ENCODE results near the gene PRICKLE1. TPM values are rescaled to one million over a fixed set of nuclear protein-coding genes. Genes with fewer than 3 reads are reported as not detected.

Gene PRICKLE1
- total RNA-seq, 1 donor from 2014 or later, result 20.9 TPM

- intact Hi-C loops (cut with micrococcal nuclease), result no loop called here
- peaks cover 14% of the 10 kb centered on the region for H3K9me3 ChIP-seq (replicated peaks)
- H3K27ac ChIP-seq (replicated peaks), result no peak overlapping the region
- H3K36me3 ChIP-seq, result peaks cover 51% of the 10 kb centered on the region
- TF ChIP-seq CTCF (IDR thresholded peaks at IDR 0.05; ENCODE audit: borderline replicate concordance), result no peak
- H3K4me3 ChIP-seq, result no peak overlapping the region
- DNase-seq, result no peak
- H3K27me3 ChIP-seq (ENCODE audit: low read depth), result no peaks in the 10 kb centered on the region
- peaks cover 11% of the 10 kb centered on the region for H3K4me1 ChIP-seq
These were observed 145.2 kb downstream of the PRICKLE1 start for GRCh38 chr12:42444192-42444943.

- no peak for TF ChIP-seq CTCF (IDR thresholded peaks at IDR 0.05; ENCODE audit: borderline replicate concordance)
- Histone ChIP-seq H3K4me3 (no peak overlapping the region), H3K27me3 (ENCODE audit: low read depth) (no peaks in the 10 kb centered on the region), H3K9me3 (replicated peaks) (peaks cover 14% of the 10 kb centered on the region), H3K27ac (replicated peaks) (no peak overlapping the region), H3K36me3 (peaks cover 51% of the 10 kb centered on the region), H3K4me1 (peaks cover 11% of the 10 kb centered on the region)
- no peak for DNase-seq
- intact Hi-C loops (cut with micrococcal nuclease), result no loop called here
These were observed 146.7 kb downstream of the PRICKLE1 start for GRCh38 chr12:42442888-42443287.

GRCh38 chr12:42442311-42442759, 147.2 kb downstream of the PRICKLE1 start:
- Histone ChIP-seq H3K9me3 (replicated peaks) (peaks cover 14% of the 10 kb centered on the region), H3K27ac (replicated peaks) (no peak overlapping the region), H3K4me3 (no peak overlapping the region), H3K27me3 (ENCODE audit: low read depth) (no peaks in the 10 kb centered on the region), H3K36me3 (peaks cover 50% of the 10 kb centered on the region), H3K4me1 (peaks cover 8% of the 10 kb centered on the region)
- intact Hi-C loops (cut with micrococcal nuclease), result no loop called here
- no peak for TF ChIP-seq CTCF (IDR thresholded peaks at IDR 0.05; ENCODE audit: borderline replicate concordance)
- no peak for DNase-seq

GRCh38 chr12:42440608-42441007, 148.9 kb downstream of the PRICKLE1 start:
- Histone ChIP-seq H3K27me3 (ENCODE audit: low read depth) (no peaks in the 10 kb centered on the region), H3K4me3 (no peak overlapping the region), H3K27ac (replicated peaks) (no peak overlapping the region), H3K9me3 (replicated peaks) (peaks cover 14% of the 10 kb centered on the region), H3K4me1 (no peaks in the 10 kb centered on the region), H3K36me3 (peaks cover 37% of the 10 kb centered on the region)
- intact Hi-C loops (cut with micrococcal nuclease), result no loop called here
- no peak for DNase-seq
- TF ChIP-seq CTCF (IDR thresholded peaks at IDR 0.05; ENCODE audit: borderline replicate concordance), result no peak

GRCh38 chr12:42432517-42433140, 156.9 kb downstream of the PRICKLE1 start:
- Histone ChIP-seq H3K4me1 (no peaks in the 10 kb centered on the region), H3K36me3 (peaks cover 9% of the 10 kb centered on the region), H3K27me3 (ENCODE audit: low read depth) (no peaks in the 10 kb centered on the region), H3K9me3 (replicated peaks) (no peaks in the 10 kb centered on the region), H3K27ac (replicated peaks) (no peak overlapping the region), H3K4me3 (no peak overlapping the region)
- intact Hi-C loops (cut with micrococcal nuclease), result no loop called here
- DNase-seq, result no peak
- TF ChIP-seq CTCF (IDR thresholded peaks at IDR 0.05; ENCODE audit: borderline replicate concordance), result no peak

Data from left ventricle myocardium inferior (tissue), 1 donor.